ENCODE results near the gene GLMP.
"Not testable (repeated sequence)": the region's sequence is repeated elsewhere in the genome, so short reads cannot be mapped to it uniquely, and the experiment has no call there.

The GLMP gene

DNA sequence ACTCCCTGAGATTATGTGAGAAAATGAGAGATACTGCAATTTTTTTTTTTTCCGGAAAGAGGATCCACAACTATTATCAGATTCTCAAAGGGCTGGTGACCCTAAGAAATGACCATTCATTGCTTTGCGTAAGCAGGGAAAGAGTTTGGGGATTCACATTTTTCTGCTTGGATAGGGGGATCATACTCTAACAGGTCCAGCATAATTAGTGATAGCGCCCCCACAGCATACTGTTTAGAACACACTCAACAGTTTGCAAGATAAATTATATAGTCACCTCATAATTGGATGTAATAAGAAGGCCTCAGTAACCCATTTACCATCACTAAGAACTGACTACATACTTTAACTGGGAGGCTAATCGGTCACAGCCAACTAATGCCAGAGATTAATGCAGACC lies 40.8 kb upstream of the GLMP start:
- Histone ChIP-seq H2AFZ (ENCODE audit: low read depth, low read length) (no peak overlapping the region), H2BK15ac (ENCODE audit: low read depth, poor library complexity, severe bottlenecking) (no peak overlapping the region), H3K4me3 (ENCODE audit: insufficient read depth in 1 of 2, low read depth in 1 of 2, low read length in 2 of 2) (peak overlapping the region in 1 of 2 experiments; percentile 83), H3K9ac (ENCODE audit: low read length) (peak overlapping the region; percentile 93), H3K27me3 (ENCODE audit: control insufficient read depth in 1 of 2, insufficient read depth in 1 of 2, low read length in 2 of 2) (no peaks in the 10 kb centered on the region), H3K23ac (ENCODE audit: low read length in 2 of 2) (no peak overlapping the region), H3K36me3 (ENCODE audit: control insufficient read depth in 1 of 2, insufficient read depth in 2 of 2, low read depth in 1 of 2, low read length in 2 of 2) (peaks cover 17 to 44% of the 10 kb centered on the region in 2 experiments), H2BK5ac (ENCODE audit: low read depth, low read length, poor library complexity, severe bottlenecking) (no peak overlapping the region), H4K8ac (ENCODE audit: low read length) (no peak overlapping the region), H3K27ac (ENCODE audit: low read length, poor library complexity, severe bottlenecking) (no peak overlapping the region), H3K4ac (ENCODE audit: low read depth in 1 of 2, low read length in 2 of 2) (no peak overlapping the region), H3K18ac (ENCODE audit: low read depth in 1 of 2, low read length in 2 of 2) (no peak overlapping the region), H2AK5ac (ENCODE audit: low read length, severe bottlenecking) (no peak overlapping the region), H3K14ac (ENCODE audit: low read length in 2 of 2) (no peak overlapping the region), H3K79me1 (replicated peaks; ENCODE audit: low read length, poor library complexity, severe bottlenecking) (peaks cover 2% of the 10 kb centered on the region), H2BK12ac (ENCODE audit: low read length in 2 of 2) (no peak overlapping the region), H3K4me1 (ENCODE audit: control insufficient read depth, insufficient read depth, low read depth, low read length) (peaks cover 2% of the 10 kb centered on the region), H4K91ac (ENCODE audit: low read length) (no peak overlapping the region), H3K9me3 (ENCODE audit: control insufficient read depth, low read length) (no peaks in the 10 kb centered on the region), H2BK120ac (ENCODE audit: low read depth, low read length) (no peak overlapping the region), H3K4me2 (ENCODE audit: low read length, poor library complexity, severe bottlenecking) (peak overlapping the region; percentile 47)
- 82% methylated on average over 4 of the region's 4 CpGs for WGBS
- DNase-seq = no peak

DNA sequence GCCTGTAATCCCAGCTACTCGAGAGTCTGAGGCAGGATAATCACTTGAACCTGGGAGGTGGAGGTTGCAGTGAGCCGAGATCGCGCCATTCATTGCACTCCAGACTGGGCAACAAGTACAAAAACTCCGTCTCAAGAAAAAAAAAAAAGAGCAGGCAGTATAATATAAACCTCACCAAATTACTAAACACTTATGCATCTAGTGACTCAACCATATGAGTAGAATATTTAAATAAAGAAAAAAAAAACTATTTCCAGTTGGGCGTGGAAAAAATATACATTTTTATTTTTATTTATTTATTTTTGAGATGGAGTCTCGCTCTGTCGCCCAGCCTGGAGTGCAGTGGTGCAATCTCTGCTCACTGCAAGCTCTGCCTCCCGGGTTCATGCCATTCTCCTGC lies 27.7 kb upstream of the GLMP start:
- H2AK5ac ChIP-seq (ENCODE audit: low read length, severe bottlenecking); H3K4ac ChIP-seq (ENCODE audit: low read depth in 1 of 2, low read length in 2 of 2); H3K4me2 ChIP-seq (ENCODE audit: low read length, poor library complexity, severe bottlenecking); H2BK15ac ChIP-seq (ENCODE audit: low read depth, poor library complexity, severe bottlenecking); H3K9me3 ChIP-seq (ENCODE audit: control insufficient read depth, low read length); H3K27me3 ChIP-seq (ENCODE audit: control insufficient read depth in 1 of 2, insufficient read depth in 1 of 2, low read length in 2 of 2); H3K14ac ChIP-seq (ENCODE audit: low read length in 2 of 2); H3K27ac ChIP-seq (ENCODE audit: low read length, poor library complexity, severe bottlenecking); H4K8ac ChIP-seq (ENCODE audit: low read length); H4K91ac ChIP-seq (ENCODE audit: low read length); H2BK5ac ChIP-seq (ENCODE audit: low read depth, low read length, poor library complexity, severe bottlenecking); H3K9ac ChIP-seq (ENCODE audit: low read length); H2AFZ ChIP-seq (ENCODE audit: low read depth, low read length); H3K4me1 ChIP-seq (ENCODE audit: control insufficient read depth, insufficient read depth, low read depth, low read length); H2BK120ac ChIP-seq (ENCODE audit: low read depth, low read length); H3K4me3 ChIP-seq (ENCODE audit: insufficient read depth in 1 of 2, low read depth in 1 of 2, low read length in 2 of 2); H3K18ac ChIP-seq (ENCODE audit: low read depth in 1 of 2, low read length in 2 of 2); H3K23ac ChIP-seq (ENCODE audit: low read length in 2 of 2); H2BK12ac ChIP-seq (ENCODE audit: low read length in 2 of 2): not testable (repeated sequence)
- peaks cover 17% of the 10 kb centered on the region for H3K79me1 ChIP-seq (replicated peaks; ENCODE audit: low read length, poor library complexity, severe bottlenecking)
- WGBS = 94% methylated on average over 7 of the region's 9 CpGs
- peak; percentile 26 for DNase-seq
- peaks cover 65 to 77% of the 10 kb centered on the region in 2 experiments for H3K36me3 ChIP-seq (ENCODE audit: control insufficient read depth in 1 of 2, insufficient read depth in 2 of 2, low read depth in 1 of 2, low read length in 2 of 2)

DNA sequence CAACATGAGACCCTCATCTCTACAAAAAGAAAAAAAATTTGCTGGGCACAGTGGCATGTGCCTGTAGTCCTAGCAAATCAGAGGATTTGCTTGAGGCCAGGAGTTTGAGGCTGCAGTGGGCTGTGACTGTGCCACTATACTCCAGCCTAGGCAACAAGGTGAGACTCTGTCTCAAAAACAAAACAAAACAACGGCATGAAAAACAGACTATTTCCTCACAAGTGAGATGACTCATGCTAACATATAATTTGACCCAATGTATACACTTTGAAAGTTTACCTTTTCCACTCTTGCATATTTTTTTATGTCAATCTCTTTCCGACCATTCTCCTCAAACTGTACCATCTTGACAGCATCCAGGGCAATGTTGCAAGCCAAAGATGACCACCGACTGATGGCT lies 25.1 kb upstream of the GLMP start:
- no peak overlapping the region for H4K8ac ChIP-seq (ENCODE audit: low read length)
- 69% methylated on average over 2 of the region's 3 CpGs for WGBS
- H2BK15ac ChIP-seq (ENCODE audit: low read depth, poor library complexity, severe bottlenecking) = no peak overlapping the region
- DNase-seq = peak; percentile 20
- H3K14ac ChIP-seq (ENCODE audit: low read length in 2 of 2) = no peak overlapping the region
- H2BK5ac ChIP-seq (ENCODE audit: low read depth, low read length, poor library complexity, severe bottlenecking) = no peak overlapping the region
- H3K9ac ChIP-seq (ENCODE audit: low read length) = no peak overlapping the region
- no peak overlapping the region for H2BK12ac ChIP-seq (ENCODE audit: low read length in 2 of 2)
- H3K4me2 ChIP-seq (ENCODE audit: low read length, poor library complexity, severe bottlenecking) = no peak overlapping the region
- peaks cover 73 to 89% of the 10 kb centered on the region in 2 experiments for H3K36me3 ChIP-seq (ENCODE audit: control insufficient read depth in 1 of 2, insufficient read depth in 2 of 2, low read depth in 1 of 2, low read length in 2 of 2)
- H3K79me1 ChIP-seq (replicated peaks; ENCODE audit: low read length, poor library complexity, severe bottlenecking) = peaks cover 23% of the 10 kb centered on the region
- no peak overlapping the region for H4K91ac ChIP-seq (ENCODE audit: low read length)
- no peak overlapping the region for H2AFZ ChIP-seq (ENCODE audit: low read depth, low read length)
- no peak overlapping the region for H3K4ac ChIP-seq (ENCODE audit: low read depth in 1 of 2, low read length in 2 of 2)
- no peak overlapping the region for H3K18ac ChIP-seq (ENCODE audit: low read depth in 1 of 2, low read length in 2 of 2)
- H3K9me3 ChIP-seq (ENCODE audit: control insufficient read depth, low read length) = no peaks in the 10 kb centered on the region
- no peak overlapping the region for H3K4me3 ChIP-seq (ENCODE audit: insufficient read depth in 1 of 2, low read depth in 1 of 2, low read length in 2 of 2)
- H3K27ac ChIP-seq (ENCODE audit: low read length, poor library complexity, severe bottlenecking) = no peak overlapping the region
- no peak overlapping the region for H2AK5ac ChIP-seq (ENCODE audit: low read length, severe bottlenecking)
- no peaks in the 10 kb centered on the region for H3K4me1 ChIP-seq (ENCODE audit: control insufficient read depth, insufficient read depth, low read depth, low read length)
- no peaks in the 10 kb centered on the region for H3K27me3 ChIP-seq (ENCODE audit: control insufficient read depth in 1 of 2, insufficient read depth in 1 of 2, low read length in 2 of 2)
- no peak overlapping the region for H3K23ac ChIP-seq (ENCODE audit: low read length in 2 of 2)
- no peak overlapping the region for H2BK120ac ChIP-seq (ENCODE audit: low read depth, low read length)

- Histone ChIP-seq H2AFZ (ENCODE audit: low read depth, low read length) (no peak overlapping the region), H2AK5ac (ENCODE audit: low read length, severe bottlenecking) (no peak overlapping the region), H3K36me3 (ENCODE audit: control insufficient read depth in 1 of 2, insufficient read depth in 2 of 2, low read depth in 1 of 2, low read length in 2 of 2) (peaks cover 72 to 89% of the 10 kb centered on the region in 2 experiments), H3K4me2 (ENCODE audit: low read length, poor library complexity, severe bottlenecking) (no peak overlapping the region), H3K27ac (ENCODE audit: low read length, poor library complexity, severe bottlenecking) (no peak overlapping the region), H3K4ac (ENCODE audit: low read depth in 1 of 2, low read length in 2 of 2) (no peak overlapping the region), H3K27me3 (ENCODE audit: control insufficient read depth in 1 of 2, insufficient read depth in 1 of 2, low read length in 2 of 2) (no peaks in the 10 kb centered on the region), H4K91ac (ENCODE audit: low read length) (no peak overlapping the region), H3K4me1 (ENCODE audit: control insufficient read depth, insufficient read depth, low read depth, low read length) (no peaks in the 10 kb centered on the region), H2BK5ac (ENCODE audit: low read depth, low read length, poor library complexity, severe bottlenecking) (no peak overlapping the region), H2BK120ac (ENCODE audit: low read depth, low read length) (no peak overlapping the region), H2BK15ac (ENCODE audit: low read depth, poor library complexity, severe bottlenecking) (no peak overlapping the region), H3K23ac (ENCODE audit: low read length in 2 of 2) (no peak overlapping the region), H3K79me1 (replicated peaks; ENCODE audit: low read length, poor library complexity, severe bottlenecking) (peaks cover 16% of the 10 kb centered on the region), H3K9me3 (ENCODE audit: control insufficient read depth, low read length) (no peaks in the 10 kb centered on the region), H3K18ac (ENCODE audit: low read depth in 1 of 2, low read length in 2 of 2) (no peak overlapping the region), H2BK12ac (ENCODE audit: low read length in 2 of 2) (no peak overlapping the region), H3K14ac (ENCODE audit: low read length in 2 of 2) (no peak overlapping the region), H3K4me3 (ENCODE audit: insufficient read depth in 1 of 2, low read depth in 1 of 2, low read length in 2 of 2) (no peak overlapping the region), H4K8ac (ENCODE audit: low read length) (no peak overlapping the region), H3K9ac (ENCODE audit: low read length) (no peak overlapping the region)
- peak; percentile 60 for DNase-seq
- WGBS = no CpG with 5 or more reads among the region's 1 CpG
These were observed 24.2 kb upstream of the GLMP start for GRCh38 chr1:156319664-156320063.
